AG08396 (cell line): Measurements from ENCODE around the gene ITGA11.

ENCODE experiments used
- DNase-seq: peaks from one replicate; pipeline ENCODE4 v3.0.0; 2012; ENCODE audit warnings: low spot score, mixed read lengths

The ITGA11 gene

GRCh38 chr15:68375191-68375631, 56.8 kb downstream of the ITGA11 start:
- DNase-seq: no peak

- no peak for DNase-seq
Observed at GRCh38 chr15:68374168-68374745, 57.7 kb downstream of the ITGA11 start.

- no peak for DNase-seq
Observed at GRCh38 chr15:68373028-68373427, 58.9 kb downstream of the ITGA11 start.

GRCh38 chr15:68372291-68372811, 59.6 kb downstream of the ITGA11 start:
- DNase-seq: peak; percentile 45

- no peak for DNase-seq
Observed at GRCh38 chr15:68371851-68372250, 60.1 kb downstream of the ITGA11 start.

- no peak for DNase-seq
Observed at GRCh38 chr15:68371160-68371559, 60.8 kb downstream of the ITGA11 start.

- DNase-seq: no peak
Observed at GRCh38 chr15:68370768-68371151, 61.2 kb downstream of the ITGA11 start.

- no peak for DNase-seq
Observed at GRCh38 chr15:68369931-68370767, 61.8 kb downstream of the ITGA11 start.

- DNase-seq: no peak
Observed at GRCh38 chr15:68368731-68369435, 63.1 kb downstream of the ITGA11 start.

- DNase-seq: no peak
Observed at GRCh38 chr15:68367992-68368391, 64.0 kb downstream of the ITGA11 start.

- DNase-seq: no peak
Observed at GRCh38 chr15:68367226-68367625, 64.7 kb downstream of the ITGA11 start.

GRCh38 chr15:68366314-68366713, 65.6 kb downstream of the ITGA11 start:
- DNase-seq: no peak

GRCh38 chr15:68365770-68366169, 66.2 kb downstream of the ITGA11 start:
- no peak for DNase-seq

GRCh38 chr15:68365140-68365745, 66.7 kb downstream of the ITGA11 start:
- no peak for DNase-seq

GRCh38 chr15:68364660-68365035, 67.3 kb downstream of the ITGA11 start:
- DNase-seq: no peak

- DNase-seq: peak; percentile 38
Observed at GRCh38 chr15:68364028-68364659, 67.8 kb downstream of the ITGA11 start.

- no peak for DNase-seq
Observed at GRCh38 chr15:68363353-68363752, 68.6 kb downstream of the ITGA11 start.

- DNase-seq: no peak
Observed at GRCh38 chr15:68362537-68363126, 69.3 kb downstream of the ITGA11 start.

GRCh38 chr15:68360721-68361120, 71.2 kb downstream of the ITGA11 start:
- DNase-seq: no peak

- no peak for DNase-seq
Observed at GRCh38 chr15:68356778-68357177, 75.2 kb downstream of the ITGA11 start.

GRCh38 chr15:68354923-68355322, 77.0 kb downstream of the ITGA11 start:
- DNase-seq: peak; percentile 61
